H1 (cell line): ENCODE measurements around the gene SH2B3. TPM values are rescaled to one million over a fixed set of nuclear protein-coding genes. Genes with fewer than 3 reads are reported as not detected.

Source experiments
- CTBP2 ChIP-seq: IDR thresholded peaks from 2 replicates; pipeline ENCODE4 v1.7.0; 2011; ENCODE audit warnings: borderline replicate concordance, mild to moderate bottlenecking, moderate library complexity, mixed read lengths, low read length; ENCODE audit not compliant: insufficient read depth, insufficient read length
- E2F6 ChIP-seq: IDR thresholded peaks from 2 replicates; pipeline ENCODE4 v1.6.1; 2012; ENCODE audit warnings: inconsistent platforms
- KDM5A ChIP-seq: fragments of 200-600 bp; IDR thresholded peaks from 2 replicates; pipeline ENCODE4 v1.7.1; 2012; ENCODE audit warnings: mild to moderate bottlenecking, low read length, inconsistent platforms, mixed read lengths
- POLR2A ChIP-seq, 2 experiments: IDR thresholded peaks; 1 replicate in 1 of 2; 2 replicates in 1 of 2; pipeline ENCODE4 v1.6.1; 2011; ENCODE audit warnings: low read depth in 2 of 2, low read length in 2 of 2, mild to moderate bottlenecking in 2 of 2; ENCODE audit errors: control extremely low read depth in 1 of 2
- POLR2AphosphoS5 ChIP-seq: IDR thresholded peaks from 2 replicates; pipeline ENCODE4 v1.6.1; 2011; ENCODE audit warnings: low read depth, low read length
- RBBP5 ChIP-seq: IDR thresholded peaks from 2 replicates; pipeline ENCODE4 v1.7.1; 2012; ENCODE audit warnings: low read depth, mild to moderate bottlenecking, inconsistent platforms, low read length, moderate library complexity, borderline replicate concordance
- RFX5 ChIP-seq: IDR thresholded peaks from 2 replicates; pipeline ENCODE4 v1.6.1; 2011; ENCODE audit warnings: low read depth, low read length, improper control_type of control experiment, borderline replicate concordance
- TCF12 ChIP-seq: IDR thresholded peaks from 2 replicates; pipeline ENCODE4 v1.6.1; 2011; ENCODE audit warnings: low read depth, mild to moderate bottlenecking, low read length
- ZNF274 ChIP-seq: IDR thresholded peaks from 2 replicates; pipeline ENCODE4 v1.7.0; 2012; ENCODE audit warnings: low read length, borderline replicate concordance; ENCODE audit errors: extremely low read depth
- polyA plus RNA-seq, 7 experiments: library from polyadenylated mRNA; depleted of rRNA in 3 of 7; stranded (reverse) in 5 of 7; unstranded in 2 of 7; fragments of >200 nt in 5 of 7; fragments of 200-250 nt in 2 of 7; gene quantifications; 1 replicate in 5 of 7; 2 replicates in 1 of 7; 4 replicates in 1 of 7; pipeline versions ENCODE4 v1.2.1 to v1.2.3, GENCODE V29; 2011 to 2013; ENCODE audit warnings: missing spikeins in 2 of 7, mixed read lengths in 2 of 7
- total RNA-seq: library from RNA; stranded (reverse); fragmentation: NEBNext Ultra II Directional; extraction: Animal tissue kit (Norgen Biotek cat#: 25700); gene quantifications from 2 replicates; pipeline ENCODE4 v1.2.1, GENCODE V29; 2021
- TF ChIP-seq, protein P1 (sequence below): fragments of 300-600 bp; sonication (generic); IDR thresholded peaks from 2 replicates; pipeline ENCODE4 v1.7.1; 2012; ENCODE audit warnings: low read length, moderate library complexity, mild to moderate bottlenecking, inconsistent platforms; ENCODE audit not compliant: insufficient replicate concordance

SH2B3 gene
- total and polyA plus RNA-seq, 2 of the 8 experiments (the other 6 are each of a cell fraction or from before 2014, with no cell fraction given): 20.8 to 34.1 TPM

GRCh38 chr12:111368788-111369495 lies 36.8 kb upstream of the SH2B3 start, which contains the start of gene PHETA1 (continued):
- peak; percentile 71 for TF ChIP-seq E2F6
- TF ChIP-seq, protein P1, sequence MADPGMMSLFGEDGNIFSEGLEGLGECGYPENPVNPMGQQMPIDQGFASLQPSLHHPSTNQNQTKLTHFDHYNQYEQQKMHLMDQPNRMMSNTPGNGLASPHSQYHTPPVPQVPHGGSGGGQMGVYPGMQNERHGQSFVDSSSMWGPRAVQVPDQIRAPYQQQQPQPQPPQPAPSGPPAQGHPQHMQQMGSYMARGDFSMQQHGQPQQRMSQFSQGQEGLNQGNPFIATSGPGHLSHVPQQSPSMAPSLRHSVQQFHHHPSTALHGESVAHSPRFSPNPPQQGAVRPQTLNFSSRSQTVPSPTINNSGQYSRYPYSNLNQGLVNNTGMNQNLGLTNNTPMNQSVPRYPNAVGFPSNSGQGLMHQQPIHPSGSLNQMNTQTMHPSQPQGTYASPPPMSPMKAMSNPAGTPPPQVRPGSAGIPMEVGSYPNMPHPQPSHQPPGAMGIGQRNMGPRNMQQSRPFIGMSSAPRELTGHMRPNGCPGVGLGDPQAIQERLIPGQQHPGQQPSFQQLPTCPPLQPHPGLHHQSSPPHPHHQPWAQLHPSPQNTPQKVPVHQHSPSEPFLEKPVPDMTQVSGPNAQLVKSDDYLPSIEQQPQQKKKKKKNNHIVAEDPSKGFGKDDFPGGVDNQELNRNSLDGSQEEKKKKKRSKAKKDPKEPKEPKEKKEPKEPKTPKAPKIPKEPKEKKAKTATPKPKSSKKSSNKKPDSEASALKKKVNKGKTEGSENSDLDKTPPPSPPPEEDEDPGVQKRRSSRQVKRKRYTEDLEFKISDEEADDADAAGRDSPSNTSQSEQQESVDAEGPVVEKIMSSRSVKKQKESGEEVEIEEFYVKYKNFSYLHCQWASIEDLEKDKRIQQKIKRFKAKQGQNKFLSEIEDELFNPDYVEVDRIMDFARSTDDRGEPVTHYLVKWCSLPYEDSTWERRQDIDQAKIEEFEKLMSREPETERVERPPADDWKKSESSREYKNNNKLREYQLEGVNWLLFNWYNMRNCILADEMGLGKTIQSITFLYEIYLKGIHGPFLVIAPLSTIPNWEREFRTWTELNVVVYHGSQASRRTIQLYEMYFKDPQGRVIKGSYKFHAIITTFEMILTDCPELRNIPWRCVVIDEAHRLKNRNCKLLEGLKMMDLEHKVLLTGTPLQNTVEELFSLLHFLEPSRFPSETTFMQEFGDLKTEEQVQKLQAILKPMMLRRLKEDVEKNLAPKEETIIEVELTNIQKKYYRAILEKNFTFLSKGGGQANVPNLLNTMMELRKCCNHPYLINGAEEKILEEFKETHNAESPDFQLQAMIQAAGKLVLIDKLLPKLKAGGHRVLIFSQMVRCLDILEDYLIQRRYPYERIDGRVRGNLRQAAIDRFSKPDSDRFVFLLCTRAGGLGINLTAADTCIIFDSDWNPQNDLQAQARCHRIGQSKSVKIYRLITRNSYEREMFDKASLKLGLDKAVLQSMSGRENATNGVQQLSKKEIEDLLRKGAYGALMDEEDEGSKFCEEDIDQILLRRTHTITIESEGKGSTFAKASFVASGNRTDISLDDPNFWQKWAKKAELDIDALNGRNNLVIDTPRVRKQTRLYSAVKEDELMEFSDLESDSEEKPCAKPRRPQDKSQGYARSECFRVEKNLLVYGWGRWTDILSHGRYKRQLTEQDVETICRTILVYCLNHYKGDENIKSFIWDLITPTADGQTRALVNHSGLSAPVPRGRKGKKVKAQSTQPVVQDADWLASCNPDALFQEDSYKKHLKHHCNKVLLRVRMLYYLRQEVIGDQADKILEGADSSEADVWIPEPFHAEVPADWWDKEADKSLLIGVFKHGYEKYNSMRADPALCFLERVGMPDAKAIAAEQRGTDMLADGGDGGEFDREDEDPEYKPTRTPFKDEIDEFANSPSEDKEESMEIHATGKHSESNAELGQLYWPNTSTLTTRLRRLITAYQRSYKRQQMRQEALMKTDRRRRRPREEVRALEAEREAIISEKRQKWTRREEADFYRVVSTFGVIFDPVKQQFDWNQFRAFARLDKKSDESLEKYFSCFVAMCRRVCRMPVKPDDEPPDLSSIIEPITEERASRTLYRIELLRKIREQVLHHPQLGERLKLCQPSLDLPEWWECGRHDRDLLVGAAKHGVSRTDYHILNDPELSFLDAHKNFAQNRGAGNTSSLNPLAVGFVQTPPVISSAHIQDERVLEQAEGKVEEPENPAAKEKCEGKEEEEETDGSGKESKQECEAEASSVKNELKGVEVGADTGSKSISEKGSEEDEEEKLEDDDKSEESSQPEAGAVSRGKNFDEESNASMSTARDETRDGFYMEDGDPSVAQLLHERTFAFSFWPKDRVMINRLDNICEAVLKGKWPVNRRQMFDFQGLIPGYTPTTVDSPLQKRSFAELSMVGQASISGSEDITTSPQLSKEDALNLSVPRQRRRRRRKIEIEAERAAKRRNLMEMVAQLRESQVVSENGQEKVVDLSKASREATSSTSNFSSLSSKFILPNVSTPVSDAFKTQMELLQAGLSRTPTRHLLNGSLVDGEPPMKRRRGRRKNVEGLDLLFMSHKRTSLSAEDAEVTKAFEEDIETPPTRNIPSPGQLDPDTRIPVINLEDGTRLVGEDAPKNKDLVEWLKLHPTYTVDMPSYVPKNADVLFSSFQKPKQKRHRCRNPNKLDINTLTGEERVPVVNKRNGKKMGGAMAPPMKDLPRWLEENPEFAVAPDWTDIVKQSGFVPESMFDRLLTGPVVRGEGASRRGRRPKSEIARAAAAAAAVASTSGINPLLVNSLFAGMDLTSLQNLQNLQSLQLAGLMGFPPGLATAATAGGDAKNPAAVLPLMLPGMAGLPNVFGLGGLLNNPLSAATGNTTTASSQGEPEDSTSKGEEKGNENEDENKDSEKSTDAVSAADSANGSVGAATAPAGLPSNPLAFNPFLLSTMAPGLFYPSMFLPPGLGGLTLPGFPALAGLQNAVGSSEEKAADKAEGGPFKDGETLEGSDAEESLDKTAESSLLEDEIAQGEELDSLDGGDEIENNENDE: no peak
- peak in 1 of 2 experiments; percentile 48; a peak in 1 of 3 replicates for TF ChIP-seq POLR2A (IDR thresholded peaks at IDR 0.05; ENCODE audit: control extremely low read depth in 1 of 2, low read depth in 2 of 2, low read length in 2 of 2)
- no peak for TF ChIP-seq KDM5A
- no peak for TF ChIP-seq CTBP2
- no peak for TF ChIP-seq ZNF274
- no peak for TF ChIP-seq RFX5
- 0 out of 2 replicates have a peak, but pooled peaks have one; percentile 23 for TF ChIP-seq POLR2AphosphoS5
- TF ChIP-seq RBBP5: peak; percentile 60; the same call in 1 of the 2 replicates
- no peak for TF ChIP-seq TCF12
